Gastroesophageal sphincter (tissue), 3 donors: ENCODE data around the gene DCAKD.

Source experiments
- CTCF ChIP-seq, 4 experiments: fragments of 200-600 bp in 2 of 4; fragments of 450-650 bp in 2 of 4; sonication (generic) in 1 of 4; IDR thresholded peaks; one replicate each; pipeline ENCODE4 v1.5.1; 2017 to 2019; ENCODE audit warnings: antibody characterized with exemption in 4 of 4, mild to moderate bottlenecking in 2 of 4, moderate library complexity in 2 of 4
- EP300 ChIP-seq: sonication (generic); formaldehyde crosslinking; IDR thresholded peaks from one replicate; pipeline ENCODE4 v1.6.1; 2017; ENCODE audit warnings: antibody characterized with exemption, mild to moderate bottlenecking
- POLR2A ChIP-seq, 2 donors: fragments of 450-650 bp; IDR thresholded peaks; one replicate each; pipeline ENCODE4 v1.6.1; 2017; ENCODE audit warnings: antibody characterized with exemption in 2 of 2, mild to moderate bottlenecking in 2 of 2, moderate library complexity in 1 of 2
- POLR2AphosphoS5 ChIP-seq: sonication (generic); formaldehyde crosslinking; IDR thresholded peaks from one replicate; pipeline ENCODE4 v1.6.1; 2017; ENCODE audit warnings: antibody characterized with exemption

- TF ChIP-seq EP300 (no peak), CTCF (IDR thresholded peaks at IDR 0.05) (peak in 3 of 4 experiments; percentile 63 to 78 (median 69)), POLR2AphosphoS5 (no peak), POLR2A (IDR thresholded peaks at IDR 0.05) (no peak)
Measured at GRCh38 chr17:45018848-45019711, 32.4 kb downstream of the DCAKD start.
